Stimulated activated effector memory CD8-positive, alpha-beta T cell treated with anti-CD3 and anti-CD28 coated beads, Interleukin-12 subunit alpha, Interleukin-12 subunit beta, amount 100 ng/mL, for 72 hours (primary cell): ENCODE results near the gene MTIF3.
A peak's percentile ranks its signal among the peaks of the same experiment; 100 is the strongest.

Source experiments
- ATAC-seq: fragments of 150-1000 bp; cut with Tn5 transposase; 2 replicates; pipeline ENCODE4 v1.10.0; 2021
- DNase-seq, 2 donors: peaks; one replicate each; pipeline ENCODE4 v3.0.0; 2021 to 2022; ENCODE audit warnings: low spot score in 2 of 2
- H3K27ac Mint-ChIP-seq: one replicate; pipeline ENCODE4 v1.8.0; 2022; ENCODE audit warnings: mild to moderate bottlenecking, mixed read lengths
- H3K36me3 Mint-ChIP-seq: one replicate; pipeline ENCODE4 v1.8.0; 2022; ENCODE audit warnings: mild to moderate bottlenecking, mixed read lengths
- H3K4me1 Mint-ChIP-seq: one replicate; pipeline ENCODE4 v1.8.0; 2022; ENCODE audit warnings: mixed read lengths
- H3K4me3 Mint-ChIP-seq: one replicate; pipeline ENCODE4 v1.8.0; 2022; ENCODE audit warnings: mild to moderate bottlenecking, mixed read lengths
- H3K9me3 Mint-ChIP-seq: one replicate; pipeline ENCODE4 v1.8.0; 2022; ENCODE audit warnings: mixed read lengths

Gene MTIF3

GRCh38 chr13:27432611-27433210 is 17.7 kb downstream of the MTIF3 start:
- ATAC-seq (peak; percentile 28), DNase-seq (no peak)
- Mint-ChIP-seq H3K27ac (peak overlapping the region; percentile 82), H3K9me3 (no peaks in the 10 kb centered on the region), H3K4me3 (peak overlapping the region; percentile 15), H3K4me1 (peaks cover 39% of the 10 kb centered on the region), H3K36me3 (peaks cover 100% of the 10 kb centered on the region)

DNA sequence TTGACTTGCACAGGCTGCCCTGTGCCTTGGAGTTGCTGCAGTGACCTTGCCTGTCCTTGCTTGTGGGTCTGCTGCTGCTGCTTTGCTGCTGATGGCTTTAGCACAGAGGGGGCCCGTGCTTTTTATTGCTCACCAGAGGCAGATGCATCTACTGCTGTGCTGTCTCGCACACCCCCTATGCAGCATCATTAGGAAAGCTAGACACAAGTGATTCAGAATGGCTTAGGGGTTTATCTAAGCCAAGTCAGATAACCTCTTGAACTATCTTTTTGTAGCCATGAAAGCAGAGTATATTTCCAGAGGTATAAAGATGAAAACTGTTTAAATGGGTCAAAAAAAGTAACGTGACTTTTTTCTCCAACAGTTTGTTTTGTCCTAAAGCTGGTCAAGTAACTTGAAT is 18.2 kb downstream of the MTIF3 start:
- no peaks in the 10 kb centered on the region for H3K9me3 Mint-ChIP-seq
- DNase-seq (no peak), ATAC-seq (peak; percentile 55)
- peaks cover 100% of the 10 kb centered on the region for H3K36me3 Mint-ChIP-seq
- peak overlapping the region; percentile 82 for H3K27ac Mint-ChIP-seq
- peak overlapping the region; percentile 15 for H3K4me3 Mint-ChIP-seq
- peaks cover 39% of the 10 kb centered on the region for H3K4me1 Mint-ChIP-seq

- H3K9me3 Mint-ChIP-seq: no peaks in the 10 kb centered on the region
- H3K36me3 Mint-ChIP-seq: peaks cover 85% of the 10 kb centered on the region
- DNase-seq (no peak), ATAC-seq (no peak)
- peak overlapping the region; percentile 92 for H3K27ac Mint-ChIP-seq
- peaks cover 63% of the 10 kb centered on the region for H3K4me1 Mint-ChIP-seq
- peak overlapping the region; percentile 85 for H3K4me3 Mint-ChIP-seq
Observed at GRCh38 chr13:27428160-27428559, 22.2 kb downstream of the MTIF3 start.

DNA sequence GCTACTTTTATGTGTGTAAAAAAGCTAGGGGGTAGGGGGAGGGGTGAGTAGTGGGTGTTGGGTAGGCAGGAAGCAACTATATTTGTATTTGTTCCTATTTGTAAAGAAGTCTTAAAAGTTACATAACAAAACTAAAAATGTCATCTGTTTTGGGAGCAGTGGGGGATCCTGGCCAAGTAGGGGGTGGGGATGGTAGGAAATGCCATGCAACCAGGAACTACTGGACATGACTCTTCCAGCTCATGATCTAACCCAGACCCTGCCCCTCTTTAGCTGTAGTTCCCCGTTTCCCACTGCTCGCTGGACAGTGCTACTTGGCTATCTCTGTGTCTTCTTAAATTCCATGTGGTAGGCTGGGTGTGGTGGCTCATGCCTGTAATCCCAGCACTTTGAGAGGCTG is 22.7 kb downstream of the MTIF3 start:
- ATAC-seq (no peak), DNase-seq (no peak)
- H3K27ac Mint-ChIP-seq: peak overlapping the region; percentile 92

DNA sequence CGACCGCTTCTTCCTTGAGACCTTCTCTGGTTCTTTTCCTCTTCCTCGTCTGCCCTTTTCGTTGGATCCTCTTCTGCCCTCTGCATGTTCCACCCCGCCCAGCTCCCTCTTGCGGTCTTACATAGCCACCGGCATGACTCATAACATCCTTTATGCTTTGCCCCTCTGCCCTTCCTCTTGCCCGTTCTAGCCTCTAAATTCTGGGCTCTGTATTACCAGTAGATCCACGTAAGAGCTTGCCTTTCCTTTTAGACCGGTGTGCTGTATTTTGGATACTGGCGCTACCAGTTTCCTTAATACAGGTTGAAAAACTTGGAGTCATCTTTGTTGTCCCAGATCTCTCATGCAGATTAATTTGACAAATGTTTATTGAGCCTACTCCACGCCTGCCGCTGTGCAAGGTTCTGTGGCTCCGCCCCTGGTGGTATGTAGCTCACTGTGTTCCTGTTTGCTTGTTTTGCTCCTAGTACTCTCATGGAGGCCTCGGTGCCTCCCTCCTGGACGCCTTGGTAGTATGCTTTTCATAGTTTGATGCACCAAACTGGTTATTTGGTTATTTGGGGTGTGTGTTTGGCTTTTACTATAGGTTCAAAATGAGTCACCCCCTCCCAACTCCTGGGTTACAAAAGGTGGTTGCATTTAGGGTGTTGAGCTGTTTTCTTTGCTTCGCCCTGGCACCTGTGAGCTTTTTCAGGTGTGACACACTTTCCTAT is 24.3 kb downstream of the MTIF3 start:
- Mint-ChIP-seq H3K36me3 (peaks cover 73% of the 10 kb centered on the region), H3K27ac (peak overlapping the region; percentile 92), H3K4me3 (peak overlapping the region; percentile 85), H3K9me3 (no peaks in the 10 kb centered on the region), H3K4me1 (peaks cover 51% of the 10 kb centered on the region)
- DNase-seq (peak; percentile 44 to 84), ATAC-seq (peak; percentile 78)

More for the DNA sequence above, 22.7 kb downstream of the MTIF3 start:
- H3K9me3 Mint-ChIP-seq: no peaks in the 10 kb centered on the region
- H3K4me1 Mint-ChIP-seq: peaks cover 64% of the 10 kb centered on the region
- H3K36me3 Mint-ChIP-seq: peaks cover 83% of the 10 kb centered on the region
- peak overlapping the region; percentile 85 for H3K4me3 Mint-ChIP-seq

GRCh38 chr13:27425158-27425917 is 25.0 kb downstream of the MTIF3 start:
- peaks cover 48% of the 10 kb centered on the region for H3K4me1 Mint-ChIP-seq

GRCh38 chr13:27424246-27425157 is 25.9 kb downstream of the MTIF3 start, which contains the start of gene GTF3A:
TSS of gene GTF3A (plus strand) at chr13:27424619.
- peaks cover 49% of the 10 kb centered on the region for H3K4me1 Mint-ChIP-seq
- peak within 1 kb of the TSS; percentile 92 for H3K27ac Mint-ChIP-seq
- DNase-seq (peak; percentile 93 to 95), ATAC-seq (peak; percentile 78)
- H3K36me3 Mint-ChIP-seq: peaks cover 57% of the 10 kb centered on the region
- H3K9me3 Mint-ChIP-seq: no peaks in the 10 kb centered on the region
- peak within 1 kb of the TSS; percentile 85 for H3K4me3 Mint-ChIP-seq

More at GRCh38 chr13:27425158-27425917, 25.0 kb downstream of the MTIF3 start:
- DNase-seq: no peak
- Mint-ChIP-seq H3K4me3 (peak overlapping the region; percentile 85), H3K36me3 (peaks cover 65% of the 10 kb centered on the region), H3K27ac (peak overlapping the region; percentile 92), H3K9me3 (no peaks in the 10 kb centered on the region)
- peak; percentile 0 for ATAC-seq

DNA sequence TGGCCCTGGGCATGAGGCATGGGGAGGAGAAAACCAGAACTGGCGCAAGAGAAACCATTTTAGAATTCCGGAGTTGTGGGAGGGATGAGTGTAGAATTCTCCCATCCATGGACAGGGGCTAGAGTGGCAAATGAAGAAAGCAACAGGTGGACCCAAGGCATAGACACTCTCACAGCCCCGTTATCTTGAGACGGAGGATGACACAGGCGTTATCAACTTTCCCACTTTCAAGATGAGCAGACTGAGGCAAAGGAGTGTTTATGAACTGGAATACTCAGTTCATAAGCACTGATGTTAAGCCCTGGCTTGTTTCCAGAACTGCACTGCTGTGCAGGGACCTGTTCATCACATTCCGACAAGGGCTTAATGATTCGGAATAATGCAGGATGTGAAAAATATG is 27.0 kb downstream of the MTIF3 start:
- Mint-ChIP-seq H3K4me1 (peaks cover 51% of the 10 kb centered on the region), H3K9me3 (no peaks in the 10 kb centered on the region), H3K27ac (peak overlapping the region; percentile 92), H3K36me3 (peaks cover 45% of the 10 kb centered on the region), H3K4me3 (peak overlapping the region; percentile 85)
- DNase-seq (no peak), ATAC-seq (no peak)

- H3K9me3 Mint-ChIP-seq: no peaks in the 10 kb centered on the region
- no peak overlapping the region for H3K27ac Mint-ChIP-seq
- peaks cover 25% of the 10 kb centered on the region for H3K36me3 Mint-ChIP-seq
- no peak overlapping the region for H3K4me3 Mint-ChIP-seq
- H3K4me1 Mint-ChIP-seq: peaks cover 31% of the 10 kb centered on the region
- DNase-seq: no peak
- ATAC-seq: no peak
Observed at GRCh38 chr13:27421101-27421871, 29.1 kb downstream of the MTIF3 start.

- peak; percentile 56 for ATAC-seq
- Mint-ChIP-seq H3K36me3 (peaks cover 11% of the 10 kb centered on the region), H3K4me3 (no peak overlapping the region), H3K9me3 (no peaks in the 10 kb centered on the region), H3K4me1 (peaks cover 17% of the 10 kb centered on the region), H3K27ac (peak overlapping the region; percentile 10)
- no peak for DNase-seq
Observed at GRCh38 chr13:27419328-27419727, 31.0 kb downstream of the MTIF3 start.

GRCh38 chr13:27415116-27415515 is 35.2 kb downstream of the MTIF3 start:
- no peaks in the 10 kb centered on the region for H3K9me3 Mint-ChIP-seq
- H3K27ac Mint-ChIP-seq: peak overlapping the region; percentile 16
- H3K4me3 Mint-ChIP-seq: no peak overlapping the region
- DNase-seq (no peak), ATAC-seq (no peak)
- H3K4me1 Mint-ChIP-seq: peaks cover 7% of the 10 kb centered on the region
- H3K36me3 Mint-ChIP-seq: no peaks in the 10 kb centered on the region

GRCh38 chr13:27411341-27411740 is 39.0 kb downstream of the MTIF3 start:
- peak; percentile 93 for ATAC-seq
- no peaks in the 10 kb centered on the region for H3K9me3 Mint-ChIP-seq
- no peak overlapping the region for H3K27ac Mint-ChIP-seq
- no peaks in the 10 kb centered on the region for H3K4me1 Mint-ChIP-seq
- H3K4me3 Mint-ChIP-seq: no peak overlapping the region
- H3K36me3 Mint-ChIP-seq: no peaks in the 10 kb centered on the region
- DNase-seq: no peak

GRCh38 chr13:27409013-27409412 is 41.4 kb downstream of the MTIF3 start:
- no peak overlapping the region for H3K4me3 Mint-ChIP-seq
- H3K27ac Mint-ChIP-seq: no peak overlapping the region
- no peak for ATAC-seq
- no peak for DNase-seq
- H3K4me1 Mint-ChIP-seq: no peaks in the 10 kb centered on the region
- no peaks in the 10 kb centered on the region for H3K9me3 Mint-ChIP-seq
- H3K36me3 Mint-ChIP-seq: no peaks in the 10 kb centered on the region

- no peaks in the 10 kb centered on the region for H3K4me1 Mint-ChIP-seq
- DNase-seq (no peak), ATAC-seq (no peak)
- H3K4me3 Mint-ChIP-seq: no peak overlapping the region
- no peaks in the 10 kb centered on the region for H3K9me3 Mint-ChIP-seq
- no peaks in the 10 kb centered on the region for H3K36me3 Mint-ChIP-seq
- no peak overlapping the region for H3K27ac Mint-ChIP-seq
Observed at GRCh38 chr13:27408074-27408473, 42.3 kb downstream of the MTIF3 start.
